Progenitor cell of endocrine pancreas (in vitro differentiated cells): ENCODE data around the gene GPS1. TPM values are rescaled to one million over a fixed set of nuclear protein-coding genes. Genes with fewer than 3 reads are reported as not detected.

Source experiments
- DNase-seq: peaks from one replicate; pipeline ENCODE4 v3.0.0; 2021; ENCODE audit warnings: low spot score; ENCODE audit not compliant: unreplicated experiment
- H3K27ac Mint-ChIP-seq: 2 replicates; pipeline ENCODE4 v1.8.0; 2021; ENCODE audit warnings: mild to moderate bottlenecking, moderate library complexity, mixed read lengths
- H3K27me3 Mint-ChIP-seq: 2 replicates; pipeline ENCODE4 v1.8.0; 2021; ENCODE audit warnings: mixed read lengths
- H3K36me3 Mint-ChIP-seq: 2 replicates; pipeline ENCODE4 v1.8.0; 2022; ENCODE audit warnings: mixed read lengths; ENCODE audit not compliant: insufficient read depth
- H3K4me1 Mint-ChIP-seq: 2 replicates; pipeline ENCODE4 v1.8.0; 2021; ENCODE audit warnings: low read depth, mixed read lengths
- H3K4me3 Mint-ChIP-seq: 2 replicates; pipeline ENCODE4 v1.8.0; 2021; ENCODE audit warnings: low read depth, mild to moderate bottlenecking, moderate library complexity, mixed read lengths
- H3K9me3 Mint-ChIP-seq: 2 replicates; pipeline ENCODE4 v1.8.0; 2021; ENCODE audit warnings: low read depth, mixed read lengths
- CTCF ChIP-seq: fragments of 200-600 bp; sonication (generic); IDR thresholded peaks from one replicate; pipeline ENCODE4 v1.5.0; 2021; ENCODE audit warnings: antibody characterized with exemption, mild to moderate bottlenecking; ENCODE audit not compliant: unreplicated experiment
- total RNA-seq: library from RNA; stranded (reverse); gene quantifications from 2 replicates; pipeline ENCODE4 v1.2.1, GENCODE V29; 2021

The GPS1 gene
- total RNA-seq, 1 donor from 2014 or later, result 137 TPM

GRCh38 chr17:82098939-82099763 lies 47.5 kb downstream of the GPS1 start:
- H3K27ac Mint-ChIP-seq, result no peak overlapping the region
- H3K4me1 Mint-ChIP-seq, result peaks cover 17% of the 10 kb centered on the region
- H3K36me3 Mint-ChIP-seq, result peaks cover 2% of the 10 kb centered on the region
- no peaks in the 10 kb centered on the region for H3K27me3 Mint-ChIP-seq
- no peaks in the 10 kb centered on the region for H3K9me3 Mint-ChIP-seq
- TF ChIP-seq CTCF, result no peak
- DNase-seq, result no peak
- peak overlapping the region; percentile 70 for H3K4me3 Mint-ChIP-seq

GRCh38 chr17:82100502-82101298 lies 49.0 kb downstream of the GPS1 start:
- Mint-ChIP-seq H3K27me3 (no peaks in the 10 kb centered on the region), H3K27ac (peak overlapping the region; percentile 69), H3K4me1 (peaks cover 22% of the 10 kb centered on the region), H3K36me3 (peaks cover 2% of the 10 kb centered on the region), H3K9me3 (no peaks in the 10 kb centered on the region), H3K4me3 (no peak overlapping the region)
- TF ChIP-seq CTCF, result no peak
- DNase-seq, result no peak

DNA sequence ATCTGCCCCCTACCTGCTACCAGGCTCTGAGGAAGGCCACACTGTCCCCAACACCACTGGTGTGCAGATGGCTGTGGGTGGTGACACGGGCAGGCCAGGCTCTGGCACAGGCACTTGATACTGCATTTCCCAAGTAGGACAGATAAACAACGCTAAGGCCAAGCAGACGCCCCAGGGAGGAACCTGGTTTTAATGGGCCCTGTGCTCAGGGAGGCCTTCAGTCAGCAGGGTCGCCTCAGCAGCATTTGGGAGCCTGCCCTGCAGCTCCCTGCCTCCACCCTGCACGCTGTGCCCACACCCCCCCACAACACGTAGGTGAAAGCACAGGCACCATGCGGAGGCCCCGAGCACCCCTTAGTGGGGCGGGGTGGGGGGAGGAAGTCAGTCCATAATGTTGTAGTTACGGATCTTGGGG lies 49.6 kb downstream of the GPS1 start:
- no peak for DNase-seq
- Mint-ChIP-seq H3K4me1 (peaks cover 25% of the 10 kb centered on the region), H3K27me3 (no peaks in the 10 kb centered on the region), H3K4me3 (no peak overlapping the region), H3K9me3 (no peaks in the 10 kb centered on the region), H3K27ac (peak overlapping the region; percentile 69), H3K36me3 (peaks cover 2% of the 10 kb centered on the region)
- no peak for TF ChIP-seq CTCF

- peaks cover 29% of the 10 kb centered on the region for H3K4me1 Mint-ChIP-seq
- H3K9me3 Mint-ChIP-seq, result no peaks in the 10 kb centered on the region
- H3K27ac Mint-ChIP-seq, result no peak overlapping the region
- no peak for TF ChIP-seq CTCF
- H3K36me3 Mint-ChIP-seq, result peaks cover 2% of the 10 kb centered on the region
- H3K27me3 Mint-ChIP-seq, result no peaks in the 10 kb centered on the region
- DNase-seq, result no peak
- H3K4me3 Mint-ChIP-seq, result peak overlapping the region; percentile 38
Measured at GRCh38 chr17:82101767-82102679, 50.3 kb downstream of the GPS1 start.
